ENCODE measurements around the gene MGRN1. TPM values are rescaled to one million over a fixed set of nuclear protein-coding genes. Genes with fewer than 3 reads are reported as not detected.
A peak's percentile ranks its signal among the peaks of the same experiment; 100 is the strongest.

MGRN1 gene
- total and polyA plus RNA-seq, 2 donors (not counting 3 experiments of a cell fraction or from before 2014, with no cell fraction given) = 15.6 to 73.0 TPM

- H3K4me3 ChIP-seq (replicated peaks in 1 of 3; ENCODE audit: insufficient read depth in 1 of 3, low read depth in 1 of 3, low read length in 3 of 3) = no peak overlapping the region
- no peaks in the 10 kb centered on the region for H3K79me2 ChIP-seq (ENCODE audit: control insufficient read depth, insufficient read depth, low read length)
- no peak overlapping the region for H2AFZ ChIP-seq (ENCODE audit: low read depth, low read length)
- intact Hi-C loops (cut with micrococcal nuclease) (no loop called here), dilution Hi-C loops (cut with MboI; ENCODE audit: extremely low pct_ligation_motif_present, low sequenced_read_pairs) (no loop called here)
- no peaks in the 10 kb centered on the region for H3K4me1 ChIP-seq (ENCODE audit: control insufficient read depth, extremely low read depth, insufficient read depth, low read length)
- peaks cover 4 to 46% of the 10 kb centered on the region in 2 experiments for H3K36me3 ChIP-seq (ENCODE audit: control insufficient read depth in 2 of 2, extremely low read depth in 1 of 2, insufficient read depth in 2 of 2, low read length in 2 of 2)
- no peak overlapping the region for H3K27ac ChIP-seq (ENCODE audit: insufficient read depth, low read depth, low read length)
- BruUV-seq (replicated peaks) = no TSS peak
- H4K20me1 ChIP-seq (replicated peaks; ENCODE audit: control insufficient read depth, extremely low read depth, insufficient read depth, low read length) = no peaks in the 10 kb centered on the region
- POLR2A ChIA-PET = no interaction called here
- TF ChIP-seq CTCF (IDR thresholded peaks at IDR 0.05; ENCODE audit: extremely low read depth in 1 of 2, insufficient read depth in 1 of 2, low read depth in 1 of 2, low read length in 2 of 2) (peak; percentile 22 to 23), GATA2 (IDR thresholded peaks at IDR 0.05; ENCODE audit: insufficient read depth, insufficient read length, low read depth, low read length) (no peak)
- CTCF ChIA-PET = interaction anchor here (0.5 to 1.7 kb wide), 3 partner anchors 9 to 382 kb away, joined by 3 to 7 read pairs (median 4); no protein-coding TSS in a partner anchor
- H3K9ac ChIP-seq (replicated peaks; ENCODE audit: extremely low read depth, insufficient read depth, low read length) = no peak overlapping the region
- FAIRE-seq = no peak
- H3K4me2 ChIP-seq (ENCODE audit: insufficient read depth, low read length) = no peak overlapping the region
- DNase-seq (ENCODE audit: low read depth, low spot score) = no peak
- H3K9me3 ChIP-seq (replicated peaks; ENCODE audit: control insufficient read depth, insufficient read depth, low read length) = no peaks in the 10 kb centered on the region
- H3K27me3 ChIP-seq (ENCODE audit: control insufficient read depth in 2 of 2, insufficient read depth in 2 of 2, low read length in 2 of 2) = no peaks in the 10 kb centered on the region
- no peaks in the 10 kb centered on the region for H3K9me1 ChIP-seq (replicated peaks; ENCODE audit: control insufficient read depth, extremely low read depth, insufficient read depth, low read length)
Observed at GRCh38 chr16:4682616-4683254, 58.1 kb downstream of the MGRN1 start.

DNA sequence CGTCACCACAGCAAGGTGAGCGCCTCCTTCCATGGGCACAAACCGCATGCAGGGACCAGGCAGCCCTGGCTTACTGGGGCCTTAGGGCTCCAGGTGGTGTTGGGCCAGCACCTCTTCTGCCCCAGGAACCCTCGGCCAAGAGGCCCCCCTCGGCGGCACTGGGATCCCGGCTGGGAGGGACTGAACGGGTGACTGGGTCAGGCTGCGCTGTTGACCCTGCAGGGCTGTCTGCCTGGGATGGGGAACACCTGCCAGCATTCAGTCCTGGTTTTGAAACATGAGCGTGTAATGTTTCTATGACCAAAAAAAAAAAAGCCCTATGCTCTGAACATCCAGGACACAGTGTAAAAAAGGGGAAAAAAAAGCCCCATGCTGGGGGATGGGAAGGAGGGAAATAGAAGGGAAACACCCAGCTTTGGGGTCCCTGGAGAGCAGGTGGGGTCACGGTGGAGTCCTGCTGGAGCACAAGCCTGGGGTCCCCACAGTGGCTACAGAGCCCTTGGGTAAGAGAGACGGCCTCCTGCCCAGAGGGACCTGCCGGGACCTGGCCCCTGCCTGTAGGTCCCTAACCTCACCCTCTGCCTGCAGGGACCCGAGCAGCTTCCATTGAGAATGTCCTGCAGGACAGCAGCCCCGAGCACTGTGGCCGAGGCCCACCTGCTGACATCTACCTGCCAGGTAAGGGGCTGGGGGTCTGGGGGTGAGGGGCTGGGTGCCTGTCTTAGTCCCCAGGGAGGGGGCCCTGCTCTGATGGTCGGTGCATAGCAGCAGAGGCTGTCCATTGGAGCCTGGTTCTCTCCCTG is 58.8 kb downstream of the MGRN1 start:
- Histone ChIP-seq H3K9ac (replicated peaks; ENCODE audit: extremely low read depth, insufficient read depth, low read length) (no peak overlapping the region), H3K36me3 (ENCODE audit: control insufficient read depth in 2 of 2, extremely low read depth in 1 of 2, insufficient read depth in 2 of 2, low read length in 2 of 2) (peaks cover 4 to 48% of the 10 kb centered on the region in 2 experiments), H3K9me3 (replicated peaks; ENCODE audit: control insufficient read depth, insufficient read depth, low read length) (no peaks in the 10 kb centered on the region), H3K4me3 (replicated peaks in 1 of 3; ENCODE audit: insufficient read depth in 1 of 3, low read depth in 1 of 3, low read length in 3 of 3) (no peak overlapping the region), H2AFZ (ENCODE audit: low read depth, low read length) (no peak overlapping the region), H3K79me2 (ENCODE audit: control insufficient read depth, insufficient read depth, low read length) (no peaks in the 10 kb centered on the region), H3K9me1 (replicated peaks; ENCODE audit: control insufficient read depth, extremely low read depth, insufficient read depth, low read length) (no peaks in the 10 kb centered on the region), H3K27ac (ENCODE audit: insufficient read depth, low read depth, low read length) (no peak overlapping the region), H3K4me2 (ENCODE audit: insufficient read depth, low read length) (no peak overlapping the region), H4K20me1 (replicated peaks; ENCODE audit: control insufficient read depth, extremely low read depth, insufficient read depth, low read length) (no peaks in the 10 kb centered on the region), H3K27me3 (ENCODE audit: control insufficient read depth in 2 of 2, insufficient read depth in 2 of 2, low read length in 2 of 2) (no peaks in the 10 kb centered on the region), H3K4me1 (ENCODE audit: control insufficient read depth, extremely low read depth, insufficient read depth, low read length) (no peaks in the 10 kb centered on the region)
- intact Hi-C loops (cut with micrococcal nuclease) = no loop called here
- dilution Hi-C loops (cut with MboI; ENCODE audit: extremely low pct_ligation_motif_present, low sequenced_read_pairs) = no loop called here
- no TSS peak for BruUV-seq (replicated peaks)
- FAIRE-seq (no peak), DNase-seq (ENCODE audit: low read depth, low spot score) (no peak)
- ChIA-PET CTCF (interaction anchor here (0.5 to 1.7 kb wide), 3 partner anchors 8 to 383 kb away, joined by 3 to 7 read pairs (median 4); no protein-coding TSS in a partner anchor), POLR2A (no interaction called here)
- TF ChIP-seq GATA2 (IDR thresholded peaks at IDR 0.05; ENCODE audit: insufficient read depth, insufficient read length, low read depth, low read length) (no peak), POLR2A (IDR thresholded peaks at IDR 0.05; ENCODE audit: low read depth, low read length) (no peak), MYC (IDR thresholded peaks at IDR 0.05; ENCODE audit: low read depth, low read length) (no peak)

All from endothelial cell of umbilical vein (primary cell).